ENCODE measurements around the gene SORCS2. TPM values are rescaled to one million over a fixed set of nuclear protein-coding genes. Genes with fewer than 3 reads are reported as not detected.

SORCS2 gene
- total and polyA plus RNA-seq, 2 of the 8 experiments (the other 6 are each of a cell fraction or from before 2014, with no cell fraction given), result 0.36 to 1.8 TPM

- H3K79me1 ChIP-seq (ENCODE audit: low read depth, low read length), result no peaks in the 10 kb centered on the region
- H3K4me1 ChIP-seq (replicated peaks in 1 of 4; ENCODE audit: control insufficient read depth in 3 of 4, insufficient read depth in 4 of 4, low read length in 3 of 4), result 0 out of 7 replicates have a peak, but pooled peaks cover 0 to 2% (median 0%) of the 10 kb centered on the region in 4 experiments
- no peak overlapping the region for H2BK15ac ChIP-seq (ENCODE audit: low read length)
- no peak overlapping the region for H4K5ac ChIP-seq (ENCODE audit: insufficient read length, low read depth, low read length)
- DNase-seq (ENCODE audit: low read depth in 1 of 2, low spot score in 2 of 2), result no peak
- H2AK5ac ChIP-seq (ENCODE audit: low read depth, low read length), result no peak overlapping the region
- no peak overlapping the region for H2AFZ ChIP-seq (ENCODE audit: low read length)
- H2BK120ac ChIP-seq (replicated peaks; ENCODE audit: low read depth, low read length), result no peak overlapping the region
- FAIRE-seq, result no peak
- no peaks in the 10 kb centered on the region for H3K79me2 ChIP-seq (ENCODE audit: control insufficient read depth in 1 of 2, insufficient read depth in 2 of 2, low read length in 2 of 2)
- ChIA-PET POLR2A (ENCODE audit: partially characterized antibody) (no interaction called here), CTCF (ENCODE audit: partially characterized antibody) (interaction anchor here (1.4 to 1.8 kb wide), 3 partner anchors 10 to 109 kb away, joined by 4 to 5 read pairs (median 4); no protein-coding TSS in a partner anchor)
- no peak overlapping the region for H4K8ac ChIP-seq (ENCODE audit: extremely low read depth, insufficient read depth, low read length)
- no peak overlapping the region for H2BK12ac ChIP-seq (ENCODE audit: low read depth, low read length)
- no peak overlapping the region for H3K4me2 ChIP-seq (ENCODE audit: insufficient read depth in 1 of 2, low read depth in 2 of 2, low read length in 2 of 2)
- no peaks in the 10 kb centered on the region for H3K36me3 ChIP-seq (ENCODE audit: control insufficient read depth in 2 of 4, insufficient read depth in 4 of 4, low read length in 3 of 4)
- no peak overlapping the region for H2BK5ac ChIP-seq (ENCODE audit: low read depth, low read length)
- peak overlapping the region; percentile 7 for H4K91ac ChIP-seq (replicated peaks; ENCODE audit: insufficient read length, low read length)
- no peak overlapping the region for H3K4ac ChIP-seq (replicated peaks; ENCODE audit: insufficient read length, low read depth, low read length)
- no peak overlapping the region for H2BK20ac ChIP-seq (ENCODE audit: low read length)
- H4K20me1 ChIP-seq (replicated peaks in 1 of 2; ENCODE audit: control insufficient read depth in 1 of 2, insufficient read depth in 2 of 2, low read length in 2 of 2), result no peaks in the 10 kb centered on the region
- no peak overlapping the region for H3K14ac ChIP-seq (ENCODE audit: insufficient read length)
- no peak overlapping the region for H3K56ac ChIP-seq (replicated peaks; ENCODE audit: insufficient read length, low read depth, low read length)
- no peak overlapping the region for H3K4me3 ChIP-seq (ENCODE audit: extremely low read depth in 1 of 4, insufficient read depth in 2 of 4, low read depth in 3 of 4, low read length in 4 of 4)
- no peak overlapping the region for H3K9ac ChIP-seq (replicated peaks in 1 of 4; ENCODE audit: extremely low read depth in 1 of 4, low read depth in 3 of 4, low read length in 3 of 4)
- H3K23me2 ChIP-seq (ENCODE audit: low read depth, low read length), result peaks cover 9% of the 10 kb centered on the region; the same call in 1 of the 2 replicates
- no peaks in the 10 kb centered on the region for H3K27me3 ChIP-seq (replicated peaks in 1 of 4; ENCODE audit: control insufficient read depth in 3 of 4, extremely low read depth in 1 of 4, insufficient read depth in 3 of 4, low read length in 3 of 4)
- H3K23ac ChIP-seq (ENCODE audit: insufficient read length), result no peak overlapping the region
- H3K9me3 ChIP-seq (ENCODE audit: insufficient read depth in 2 of 2, low read depth in 1 of 2, low read length in 1 of 2), result peaks cover 3% of the 10 kb centered on the region in 2 experiments; a peak in 2 of 4 replicates
- H3K18ac ChIP-seq (ENCODE audit: extremely low read depth, low read length), result no peak overlapping the region
- no peak overlapping the region for H3K27ac ChIP-seq (ENCODE audit: low read depth, low read length)
- 97% methylated on average over 8 of the region's 8 CpGs; no CpG with 5 or more reads in 1 of the 2 experiments for WGBS, 2 experiments (ENCODE audit: extremely low coverage in 1 of 2, insufficient coverage in 1 of 2, insufficient read length in 1 of 2, insufficient replicate concordance in 2 of 2, low coverage in 1 of 2, low lambda C conversion rate in 2 of 2, missing lambda C conversion rate in 1 of 2)
- TF ChIP-seq BACH1 (IDR thresholded peaks at IDR 0.05; ENCODE audit: low read length) (no peak), SIN3A (conservative IDR thresholded peaks at IDR 0.05 in 1 of 2, IDR thresholded peaks at IDR 0.05 in 1 of 2; ENCODE audit: low read depth in 1 of 2, low read length in 2 of 2) (no peak), KDM5A (IDR thresholded peaks at IDR 0.05; ENCODE audit: low read length) (no peak)
Measured at GRCh38 chr4:7541414-7541810, 349.1 kb downstream of the SORCS2 start.
